IMR-90 (cell line): Measurements from ENCODE around the gene NOL12. TPM values are rescaled to one million over a fixed set of nuclear protein-coding genes. Genes with fewer than 3 reads are reported as not detected.
A peak's percentile ranks its signal among the peaks of the same experiment; 100 is the strongest.

Source experiments
- ATAC-seq: fragments of 200-7000 bp; cut with Tn5 transposase; 2 replicates; pipeline ENCODE4 v1.9.1; 2020; ENCODE audit warnings: low read depth, mild to moderate bottlenecking, moderate library complexity
- BruUV-seq: library from RNA; stranded (reverse); fragments of 400-500 nt; replicated peaks from 2 replicates; lab custom pipeline; 2021; lab: Mats Ljungman, UMichigan
- CTCF ChIA-PET: fragments of 300-600 bp; formaldehyde crosslinking; extraction: SDS; loops from one replicate; lab custom pipeline; 2021; ENCODE audit warnings: antibody characterized with exemption; lab: Yijun Ruan, JAX
- POLR2A ChIA-PET: fragments of 300-600 bp; sonication (Branson Sonifier 250); formaldehyde crosslinking; loops from one replicate; lab custom pipeline; 2022; ENCODE audit warnings: antibody characterized with exemption; ENCODE audit not compliant: unreplicated experiment; lab: Charles Lee
- DNase-seq: peaks from one replicate; pipeline ENCODE4 v3.0.0; 2013
- H2AFZ ChIP-seq: replicated peaks from 2 replicates; pipeline ENCODE3; 2013; ENCODE audit warnings: low read length, mild to moderate bottlenecking; ENCODE audit not compliant: poor library complexity
- H2AK5ac ChIP-seq: 2 replicates; pipeline ENCODE4 v1.6.1; 2013; ENCODE audit warnings: low read depth, low read length, inconsistent platforms
- H2AK9ac ChIP-seq: replicated peaks from 2 replicates; pipeline ENCODE3; 2013; ENCODE audit warnings: mild to moderate bottlenecking, low read depth, low read length, moderate library complexity; ENCODE audit not compliant: poor library complexity
- H2BK120ac ChIP-seq: 2 replicates; pipeline ENCODE4 v1.6.1; 2013; ENCODE audit warnings: low read depth, low read length, inconsistent platforms
- H2BK15ac ChIP-seq: 3 replicates; pipeline ENCODE4 v1.6.1; 2013; ENCODE audit warnings: low read depth, low read length, inconsistent platforms
- H2BK20ac ChIP-seq: 2 replicates; pipeline ENCODE4 v1.6.1; 2013; ENCODE audit warnings: low read depth, mild to moderate bottlenecking, inconsistent platforms, low read length, moderate library complexity
- H2BK5ac ChIP-seq: 2 replicates; pipeline ENCODE4 v1.6.1; 2013; ENCODE audit warnings: mild to moderate bottlenecking, low read depth, low read length, inconsistent platforms; ENCODE audit not compliant: poor library complexity, severe bottlenecking
- H3K14ac ChIP-seq: replicated peaks from 2 replicates; pipeline ENCODE4 v1.6.1; 2013; ENCODE audit warnings: low read depth, low read length, inconsistent platforms
- H3K18ac ChIP-seq: 2 replicates; pipeline ENCODE4 v1.6.1; 2013; ENCODE audit warnings: low read depth, low read length, control low read depth
- H3K23ac ChIP-seq: 2 replicates; pipeline ENCODE4 v1.6.1; 2013; ENCODE audit warnings: low read depth, low read length, inconsistent platforms
- H3K27ac ChIP-seq: 2 replicates; pipeline ENCODE4 v1.5.1; 2013; ENCODE audit warnings: mild to moderate bottlenecking, control low read depth, low read length; ENCODE audit not compliant: insufficient read depth
- H3K27me3 ChIP-seq: 2 replicates; pipeline ENCODE4 v1.6.1; 2013; ENCODE audit warnings: low read length; ENCODE audit not compliant: control insufficient read depth, insufficient read depth
- H3K36me3 ChIP-seq: 2 replicates; pipeline ENCODE4 v1.6.1; 2013; ENCODE audit warnings: low read length, mixed read lengths; ENCODE audit not compliant: control insufficient read depth, insufficient read depth
- H3K4ac ChIP-seq: 2 replicates; pipeline ENCODE4 v1.6.1; 2013; ENCODE audit warnings: low read depth, low read length, inconsistent platforms
- H3K4me1 ChIP-seq: 2 replicates; pipeline ENCODE4 v1.6.1; 2013; ENCODE audit warnings: low read length, mixed read lengths; ENCODE audit not compliant: control insufficient read depth, insufficient read depth
- H3K4me2 ChIP-seq: 2 replicates; pipeline ENCODE4 v1.6.1; 2013; ENCODE audit warnings: low read depth, mild to moderate bottlenecking, control low read depth, low read length, moderate library complexity
- H3K4me3 ChIP-seq: 2 replicates; pipeline ENCODE4 v1.5.1; 2013; ENCODE audit warnings: low read depth, mild to moderate bottlenecking, control low read depth, low read length, moderate library complexity; ENCODE audit not compliant: insufficient read depth
- H3K56ac ChIP-seq: 2 replicates; pipeline ENCODE4 v1.6.1; 2013; ENCODE audit warnings: low read length, inconsistent platforms; ENCODE audit not compliant: insufficient read depth; ENCODE audit errors: extremely low read depth
- H3K79me1 ChIP-seq, 2 experiments: 2 replicates each; pipeline ENCODE4 v1.6.1; 2013; ENCODE audit warnings: low read length in 2 of 2, inconsistent platforms in 1 of 2, low read depth in 1 of 2
- H3K9ac ChIP-seq: 2 replicates; pipeline ENCODE4 v1.6.1; 2013; ENCODE audit warnings: low read depth, low read length, control low read depth
- H3K9me1 ChIP-seq: 2 replicates; pipeline ENCODE4 v1.6.1; 2013; ENCODE audit warnings: low read length, inconsistent platforms; ENCODE audit not compliant: insufficient read depth
- H3K9me3 ChIP-seq: 2 replicates; pipeline ENCODE4 v1.6.1; 2013; ENCODE audit warnings: low read length; ENCODE audit not compliant: control insufficient read depth, insufficient read depth
- H4K20me1 ChIP-seq: 2 replicates; pipeline ENCODE4 v1.6.1; 2013; ENCODE audit warnings: low read length, inconsistent platforms; ENCODE audit not compliant: insufficient read depth
- H4K5ac ChIP-seq: 2 replicates; pipeline ENCODE4 v1.6.1; 2013; ENCODE audit warnings: mild to moderate bottlenecking, low read depth, low read length, control low read depth
- H4K8ac ChIP-seq, 2 experiments: 2 replicates each; pipeline ENCODE4 v1.6.1; 2013; ENCODE audit warnings: low read depth in 2 of 2, low read length in 2 of 2, control low read depth in 1 of 2, inconsistent platforms in 1 of 2
- H4K91ac ChIP-seq: 2 replicates; pipeline ENCODE4 v1.6.1; 2013; ENCODE audit warnings: low read depth, low read length, inconsistent platforms; ENCODE audit not compliant: insufficient read depth
- BHLHE40 ChIP-seq: fragments of 150-350 bp; IDR thresholded peaks from 2 replicates; pipeline ENCODE4 v1.6.1; 2016; ENCODE audit warnings: mild to moderate bottlenecking, low read depth, low read length
- CHD1 ChIP-seq: IDR thresholded peaks from 2 replicates; pipeline ENCODE4 v1.6.1; 2012; ENCODE audit warnings: low read depth, low read length, improper control_type of control experiment
- FOS ChIP-seq: fragments of 150-350 bp; IDR thresholded peaks from 2 replicates; pipeline ENCODE4 v1.6.1; 2016; ENCODE audit warnings: low read depth, low read length
- MAFK ChIP-seq: IDR thresholded peaks from 2 replicates; pipeline ENCODE4 v1.6.1; 2012; ENCODE audit warnings: low read depth, low read length, improper control_type of control experiment
- MXI1 ChIP-seq: IDR thresholded peaks from 2 replicates; pipeline ENCODE4 v1.6.1; 2012; ENCODE audit warnings: low read depth, mild to moderate bottlenecking, low read length, moderate library complexity, borderline replicate concordance
- RAD21 ChIP-seq: IDR thresholded peaks from 2 replicates; pipeline ENCODE4 v1.6.1; 2012; ENCODE audit warnings: low read length, improper control_type of control experiment
- RCOR1 ChIP-seq: IDR thresholded peaks from 2 replicates; pipeline ENCODE4 v1.6.1; 2012; ENCODE audit warnings: mild to moderate bottlenecking, low read length, improper control_type of control experiment; ENCODE audit not compliant: insufficient replicate concordance
- RFX5 ChIP-seq: IDR thresholded peaks from 2 replicates; pipeline ENCODE4 v1.8.0; 2012; ENCODE audit warnings: low read depth, mild to moderate bottlenecking, low read length, moderate library complexity
- SMC3 ChIP-seq: fragments of 150-350 bp; IDR thresholded peaks from 2 replicates; pipeline ENCODE4 v1.6.1; 2016; ENCODE audit warnings: low read depth, mild to moderate bottlenecking, antibody characterized with exemption, low read length, moderate library complexity
- WGBS, 2 experiments: methylation state at CpG; one replicate each; pipeline versions ENCODE4 v1.1.5 to v1.1.7; 2013; ENCODE audit warnings: missing lambda C conversion rate in 2 of 2; ENCODE audit not compliant: insufficient read length in 1 of 2; ENCODE audit errors: extremely low coverage in 2 of 2; 5-methylcytosine and 5-hydroxymethylcytosine counted together
- dilution Hi-C: fragments of 300-500 bp; cut with HindIII; formaldehyde crosslinking; loops from one replicate; pipeline ENCODE4 v1.14.3; 2018; ENCODE audit warnings: low sequenced_read_pairs; ENCODE audit not compliant: unreplicated experiment
- in situ Hi-C: fragments of 300-500 bp; cut with MboI; formaldehyde crosslinking; loops from 3 replicates; pipeline ENCODE4 v1.14.3; 2019; ENCODE audit warnings: low sequenced_read_pairs, inconsistent platforms, mixed read lengths
- intact Hi-C: fragments of 100-400 bp; cut with micrococcal nuclease; formaldehyde crosslinking; loops from 2 replicates; pipeline ENCODE4 v1.10.0; 2022
- polyA plus RNA-seq, 3 experiments: library from polyadenylated mRNA; depleted of rRNA; stranded (reverse); fragments of >200 nt; gene quantifications; 2 replicates each; pipeline ENCODE4 v1.2.3, GENCODE V29; 2012; ENCODE audit warnings: low replicate concordance in 1 of 3
- total RNA-seq: library from RNA; depleted of rRNA; stranded (reverse); fragments of >200 nt; gene quantifications from 2 replicates; pipeline ENCODE4 v1.2.3, GENCODE V29; 2012
- TF ChIP-seq, protein P1 (sequence below): conservative IDR thresholded peaks from 2 replicates; pipeline ENCODE4 v1.5.1; 2012; ENCODE audit warnings: mild to moderate bottlenecking, low read depth, low read length, improper control_type of control experiment
- TF ChIP-seq, protein P2 (sequence below): fragments of 150-350 bp; IDR thresholded peaks from 2 replicates; pipeline ENCODE4 v1.6.1; 2017; ENCODE audit warnings: mild to moderate bottlenecking, antibody characterized with exemption, low read length, low read depth
- TF ChIP-seq, protein P3 (sequence below): fragments of 150-350 bp; IDR thresholded peaks from 2 replicates; pipeline ENCODE4 v1.6.1; 2016; ENCODE audit warnings: low read depth, mild to moderate bottlenecking, low read length, moderate library complexity, borderline replicate concordance

Gene NOL12
- total and polyA plus RNA-seq, 2 of the 4 experiments (the other 2 are of a cell fraction) = 16.0 to 25.6 TPM

DNA sequence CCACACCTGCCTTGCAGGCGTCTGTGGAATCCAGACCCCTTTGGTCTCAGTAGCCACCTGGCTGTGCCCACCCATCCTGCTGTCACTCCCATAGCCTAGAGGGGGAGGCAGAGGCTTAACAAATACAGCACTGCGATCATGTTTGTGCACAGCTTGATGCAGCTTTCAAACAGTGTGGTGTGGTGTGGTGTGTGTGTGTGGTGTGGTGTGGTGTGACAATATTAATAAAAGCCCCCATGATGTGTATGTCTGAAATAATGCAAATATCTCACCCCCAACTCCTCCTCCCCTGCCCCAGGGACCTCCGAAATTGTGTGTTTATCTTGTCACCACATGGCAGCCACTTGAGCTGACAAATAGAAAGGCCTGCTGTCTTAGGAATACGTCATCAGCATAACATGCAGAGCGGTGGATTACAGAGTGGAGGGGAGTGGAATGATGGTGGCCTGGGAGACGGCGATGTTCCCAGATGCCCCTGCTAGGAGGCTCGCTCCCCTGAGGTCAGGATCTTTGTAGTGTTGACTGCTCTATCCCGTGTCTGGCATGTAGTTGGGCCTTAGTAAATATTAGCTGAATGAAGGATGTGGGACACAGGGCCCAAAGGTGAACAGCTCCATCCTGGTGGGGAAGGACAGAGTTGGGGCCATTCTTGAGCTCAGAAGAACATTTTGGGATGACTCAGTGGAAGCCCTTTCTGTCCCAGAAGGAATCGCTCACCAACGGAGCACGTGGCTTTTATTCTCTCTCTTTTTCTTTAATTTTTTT, 24.8 kb upstream of the NOL12 start:
- Histone ChIP-seq H3K14ac (peak overlapping the region; percentile 39), H3K27ac (peak overlapping the region; percentile 74), H3K23ac (peak overlapping the region; percentile 66; the same call in 1 of the 2 replicates), H4K20me1 (peaks cover 31% of the 10 kb centered on the region), H3K9me1 (peaks cover 11% of the 10 kb centered on the region), H2BK5ac (peak overlapping the region; percentile 76), H4K8ac (peak overlapping the region in 1 of 2 experiments; percentile 71; a peak in 2 of 4 replicates), H3K56ac (peak overlapping the region; percentile 42; the same call in 1 of the 2 replicates), H3K18ac (peak overlapping the region; percentile 58; the same call in 1 of the 2 replicates), H2BK20ac (peak overlapping the region; percentile 29; the same call in 1 of the 2 replicates), H4K5ac (0 out of 2 replicates have a peak overlapping the region, but pooled peaks have one; percentile 5), H3K4me1 (peaks cover 25% of the 10 kb centered on the region), H3K4me3 (no peak overlapping the region), H3K4me2 (peak overlapping the region; percentile 68), H2AFZ (peak overlapping the region; percentile 74), H2AK9ac (peak overlapping the region; percentile 63), H4K91ac (peak overlapping the region; percentile 19; the same call in 1 of the 2 replicates), H3K4ac (peak overlapping the region; percentile 61), H3K36me3 (peaks cover 8% of the 10 kb centered on the region), H2AK5ac (peak overlapping the region; percentile 84), H2BK120ac (peak overlapping the region; percentile 23; the same call in 1 of the 2 replicates), H3K9ac (peak overlapping the region; percentile 26; the same call in 1 of the 2 replicates), H3K9me3 (no peaks in the 10 kb centered on the region), H2BK15ac (peak overlapping the region; percentile 81; the same call in 1 of the 3 replicates), H3K79me1 (peaks cover 32 to 70% of the 10 kb centered on the region in 2 experiments; a peak in 3 of 4 replicates), H3K27me3 (no peaks in the 10 kb centered on the region)
- ChIA-PET POLR2A (interaction anchor here (0.7 to 1.3 kb wide), 3 partner anchors 13 to 17 kb away, joined by 7 to 17 read pairs (median 12); partner anchors contain the start of gene LGALS1), CTCF (interaction anchor here (1.0 to 2.5 kb wide), 5 partner anchors 18 to 115 kb away, joined by 4 to 15 read pairs (median 5); no protein-coding TSS in a partner anchor)
- intact Hi-C loops (loop anchor here (1.0 kb wide), 2 partner anchors 20 to 130 kb away; no protein-coding TSS in a partner anchor), in situ Hi-C loops (no loop called here), dilution Hi-C loops (no loop called here)
- BruUV-seq = no TSS peak
- WGBS, 2 experiments = 9% methylated on average over 5 of the region's 12 CpGs; no CpG with 5 or more reads in 1 of the 2 experiments
- ATAC-seq (peak; percentile 28), DNase-seq (peak; percentile 82)
- TF ChIP-seq SMC3 = peak; percentile 39
- no peak for TF ChIP-seq MAFK
- no peak for TF ChIP-seq RCOR1
- TF ChIP-seq, protein P1, sequence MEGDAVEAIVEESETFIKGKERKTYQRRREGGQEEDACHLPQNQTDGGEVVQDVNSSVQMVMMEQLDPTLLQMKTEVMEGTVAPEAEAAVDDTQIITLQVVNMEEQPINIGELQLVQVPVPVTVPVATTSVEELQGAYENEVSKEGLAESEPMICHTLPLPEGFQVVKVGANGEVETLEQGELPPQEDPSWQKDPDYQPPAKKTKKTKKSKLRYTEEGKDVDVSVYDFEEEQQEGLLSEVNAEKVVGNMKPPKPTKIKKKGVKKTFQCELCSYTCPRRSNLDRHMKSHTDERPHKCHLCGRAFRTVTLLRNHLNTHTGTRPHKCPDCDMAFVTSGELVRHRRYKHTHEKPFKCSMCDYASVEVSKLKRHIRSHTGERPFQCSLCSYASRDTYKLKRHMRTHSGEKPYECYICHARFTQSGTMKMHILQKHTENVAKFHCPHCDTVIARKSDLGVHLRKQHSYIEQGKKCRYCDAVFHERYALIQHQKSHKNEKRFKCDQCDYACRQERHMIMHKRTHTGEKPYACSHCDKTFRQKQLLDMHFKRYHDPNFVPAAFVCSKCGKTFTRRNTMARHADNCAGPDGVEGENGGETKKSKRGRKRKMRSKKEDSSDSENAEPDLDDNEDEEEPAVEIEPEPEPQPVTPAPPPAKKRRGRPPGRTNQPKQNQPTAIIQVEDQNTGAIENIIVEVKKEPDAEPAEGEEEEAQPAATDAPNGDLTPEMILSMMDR = peak; percentile 63
- TF ChIP-seq CHD1 = no peak
- peak; percentile 69 for TF ChIP-seq RAD21
- no peak for TF ChIP-seq BHLHE40
- 0 out of 2 replicates have a peak, but pooled peaks have one; percentile 8 for TF ChIP-seq FOS
- TF ChIP-seq MXI1 = peak; percentile 88
- no peak for TF ChIP-seq RFX5
- TF ChIP-seq, protein P2, sequence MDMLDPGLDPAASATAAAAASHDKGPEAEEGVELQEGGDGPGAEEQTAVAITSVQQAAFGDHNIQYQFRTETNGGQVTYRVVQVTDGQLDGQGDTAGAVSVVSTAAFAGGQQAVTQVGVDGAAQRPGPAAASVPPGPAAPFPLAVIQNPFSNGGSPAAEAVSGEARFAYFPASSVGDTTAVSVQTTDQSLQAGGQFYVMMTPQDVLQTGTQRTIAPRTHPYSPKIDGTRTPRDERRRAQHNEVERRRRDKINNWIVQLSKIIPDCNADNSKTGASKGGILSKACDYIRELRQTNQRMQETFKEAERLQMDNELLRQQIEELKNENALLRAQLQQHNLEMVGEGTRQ = no peak
- TF ChIP-seq, protein P3, sequence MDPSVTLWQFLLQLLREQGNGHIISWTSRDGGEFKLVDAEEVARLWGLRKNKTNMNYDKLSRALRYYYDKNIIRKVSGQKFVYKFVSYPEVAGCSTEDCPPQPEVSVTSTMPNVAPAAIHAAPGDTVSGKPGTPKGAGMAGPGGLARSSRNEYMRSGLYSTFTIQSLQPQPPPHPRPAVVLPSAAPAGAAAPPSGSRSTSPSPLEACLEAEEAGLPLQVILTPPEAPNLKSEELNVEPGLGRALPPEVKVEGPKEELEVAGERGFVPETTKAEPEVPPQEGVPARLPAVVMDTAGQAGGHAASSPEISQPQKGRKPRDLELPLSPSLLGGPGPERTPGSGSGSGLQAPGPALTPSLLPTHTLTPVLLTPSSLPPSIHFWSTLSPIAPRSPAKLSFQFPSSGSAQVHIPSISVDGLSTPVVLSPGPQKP = no peak
